Trophoblast cell (in vitro differentiated cells and primary cell): Measurements from ENCODE around the gene B3GALNT2.
"Not testable (repeated sequence)": the region's sequence is repeated elsewhere in the genome, so short reads cannot be mapped to it uniquely, and the experiment has no call there.

ENCODE experiments used
- DNase-seq, 2 donors: peaks; one replicate each; pipeline ENCODE4 v3.0.0-alpha.2; 2016
- H2AFZ ChIP-seq: 2 replicates; pipeline ENCODE4 v1.6.1; 2013; ENCODE audit warnings: low read length, moderate library complexity, mild to moderate bottlenecking; ENCODE audit not compliant: insufficient read depth, poor library complexity
- H2AK5ac ChIP-seq: 2 replicates; pipeline ENCODE4 v1.6.1; 2013; ENCODE audit warnings: mild to moderate bottlenecking, low read length
- H2BK120ac ChIP-seq: 2 replicates; pipeline ENCODE4 v1.6.1; 2013; ENCODE audit warnings: low read length, mild to moderate bottlenecking, moderate library complexity; ENCODE audit not compliant: insufficient read depth, poor library complexity
- H2BK12ac ChIP-seq: 2 replicates; pipeline ENCODE4 v1.6.1; 2013; ENCODE audit warnings: mild to moderate bottlenecking, low read length, moderate library complexity
- H2BK5ac ChIP-seq: 2 replicates; pipeline ENCODE4 v1.6.1; 2013; ENCODE audit warnings: low read length, low read depth, moderate library complexity, mild to moderate bottlenecking; ENCODE audit not compliant: poor library complexity
- H3K14ac ChIP-seq: 2 replicates; pipeline ENCODE4 v1.6.1; 2013; ENCODE audit warnings: mild to moderate bottlenecking, low read length
- H3K18ac ChIP-seq: 2 replicates; pipeline ENCODE4 v1.6.1; 2013; ENCODE audit warnings: mild to moderate bottlenecking, low read length
- H3K23ac ChIP-seq: 2 replicates; pipeline ENCODE4 v1.6.1; 2013; ENCODE audit warnings: low read length
- H3K27ac ChIP-seq: 2 replicates; pipeline ENCODE4 v1.5.1; 2013; ENCODE audit warnings: low read depth, mild to moderate bottlenecking, inconsistent platforms, low read length, moderate library complexity
- H3K27me3 ChIP-seq: 2 replicates; pipeline ENCODE4 v1.6.1; 2013; ENCODE audit warnings: inconsistent platforms, mild to moderate bottlenecking, low read length, moderate library complexity; ENCODE audit not compliant: insufficient read depth
- H3K36me3 ChIP-seq, 2 experiments: 1 replicate in 1 of 2; 2 replicates in 1 of 2; pipeline ENCODE4 v1.6.1; 2013; ENCODE audit warnings: low read length in 2 of 2, mild to moderate bottlenecking in 2 of 2, moderate library complexity in 1 of 2; ENCODE audit not compliant: insufficient read depth in 2 of 2, control insufficient read depth in 1 of 2
- H3K4ac ChIP-seq: 2 replicates; pipeline ENCODE4 v1.6.1; 2013; ENCODE audit warnings: low read depth, mild to moderate bottlenecking, low read length, moderate library complexity
- H3K4me1 ChIP-seq, 2 experiments: 1 replicate in 1 of 2; 2 replicates in 1 of 2; pipeline ENCODE4 v1.6.1; 2013; ENCODE audit warnings: low read length in 2 of 2, mild to moderate bottlenecking in 2 of 2, moderate library complexity in 1 of 2; ENCODE audit not compliant: insufficient read depth in 2 of 2, control insufficient read depth in 1 of 2
- H3K4me2 ChIP-seq: 2 replicates; pipeline ENCODE4 v1.6.1; 2013; ENCODE audit warnings: inconsistent platforms, mild to moderate bottlenecking, low read length, moderate library complexity
- H3K4me3 ChIP-seq: 2 replicates; pipeline ENCODE4 v1.5.1; 2013; ENCODE audit warnings: mild to moderate bottlenecking, low read depth, low read length, inconsistent platforms
- H3K79me1 ChIP-seq: one replicate; pipeline ENCODE4 v1.6.1; 2013; ENCODE audit warnings: low read length
- H3K79me2 ChIP-seq: 2 replicates; pipeline ENCODE4 v1.6.1; 2013; ENCODE audit warnings: low read length, mild to moderate bottlenecking; ENCODE audit not compliant: control insufficient read depth, insufficient read depth, poor library complexity
- H3K9ac ChIP-seq: 2 replicates; pipeline ENCODE4 v1.6.1; 2013; ENCODE audit warnings: mild to moderate bottlenecking, low read length
- H3K9me3 ChIP-seq: 2 replicates; pipeline ENCODE4 v1.6.1; 2013; ENCODE audit warnings: low read depth, mild to moderate bottlenecking, control low read depth, inconsistent platforms, low read length; ENCODE audit not compliant: insufficient read depth
- H4K12ac ChIP-seq: 2 replicates; pipeline ENCODE4 v1.6.1; 2013; ENCODE audit warnings: low read depth, mild to moderate bottlenecking, low read length, moderate library complexity
- H4K8ac ChIP-seq: 2 replicates; pipeline ENCODE4 v1.6.1; 2013; ENCODE audit warnings: low read depth, mild to moderate bottlenecking, low read length, moderate library complexity
- H4K91ac ChIP-seq: one replicate; pipeline ENCODE4 v1.6.1; 2013; ENCODE audit warnings: low read depth, mild to moderate bottlenecking, low read length, moderate library complexity
- WGBS: extraction: QIAGEN DNeasy Blood & Tissue Kit; methylation state at CpG from one replicate; pipeline ENCODE4 v1.1.7; 2013; ENCODE audit warnings: missing lambda C conversion rate; ENCODE audit not compliant: insufficient read length, insufficient coverage; ENCODE audit errors: extremely low coverage; 5-methylcytosine and 5-hydroxymethylcytosine counted together

B3GALNT2 gene

DNA sequence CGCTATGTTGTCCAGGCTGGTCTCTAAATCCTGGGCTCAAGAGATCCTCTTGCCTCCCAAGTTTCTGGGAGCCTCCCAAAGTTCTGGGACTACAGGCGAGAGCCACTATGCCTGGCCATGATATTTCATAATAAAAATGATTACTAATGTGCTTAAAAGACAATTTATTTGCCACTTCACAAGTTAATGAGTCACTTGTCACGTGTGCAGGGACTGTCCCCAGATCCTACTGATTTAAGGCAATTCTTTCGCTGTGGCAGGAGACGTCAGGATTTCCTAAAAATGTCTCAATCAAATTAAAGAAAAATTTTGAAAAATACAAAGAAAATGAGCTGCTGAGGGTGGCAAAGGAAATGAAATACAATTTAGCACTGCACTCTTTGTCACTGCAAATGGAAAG is 43.5 kb downstream of the B3GALNT2 start:
- Histone ChIP-seq H3K18ac (no peak overlapping the region), H2BK5ac (no peak overlapping the region), H3K23ac (no peak overlapping the region), H2BK12ac (no peak overlapping the region), H3K9me3 (no peaks in the 10 kb centered on the region), H3K27ac (no peak overlapping the region), H3K14ac (no peak overlapping the region), H3K4me2 (no peak overlapping the region), H3K4ac (no peak overlapping the region), H3K36me3 (peaks cover 0 to 5% of the 10 kb centered on the region in 2 experiments), H2AK5ac (no peak overlapping the region), H2AFZ (no peak overlapping the region), H4K12ac (no peak overlapping the region), H3K79me1 (no peaks in the 10 kb centered on the region), H3K79me2 (no peaks in the 10 kb centered on the region), H4K8ac (no peak overlapping the region), H3K4me1 (no peaks in the 10 kb centered on the region), H3K4me3 (no peak overlapping the region), H3K9ac (no peak overlapping the region), H4K91ac (no peak overlapping the region), H3K27me3 (no peaks in the 10 kb centered on the region), H2BK120ac (no peak overlapping the region)
- WGBS, result no CpG with 5 or more reads among the region's 5 CpGs
- peak in 1 of 2 donors; percentile 21 for DNase-seq

DNA sequence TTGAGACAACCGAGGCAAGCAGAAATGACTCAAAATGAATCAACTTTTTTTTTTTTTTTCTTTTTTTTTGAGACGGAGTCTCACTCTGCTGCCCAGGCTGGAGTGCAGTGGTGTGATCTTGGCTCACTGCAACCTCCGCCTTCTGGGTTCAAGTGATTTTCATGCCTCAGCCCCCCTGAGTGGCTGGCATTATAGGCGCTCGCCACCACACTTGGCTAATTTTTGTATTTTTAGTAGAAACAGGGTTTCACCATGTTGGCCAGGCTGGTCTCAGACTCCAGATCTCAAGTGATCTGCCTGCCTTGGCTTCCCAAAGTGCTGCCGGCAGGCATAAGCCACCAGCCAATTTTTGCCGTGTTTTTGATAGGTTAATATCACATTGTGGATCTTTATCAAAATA is 46.4 kb downstream of the B3GALNT2 start:
- H2BK12ac ChIP-seq, H3K4me1 ChIP-seq, H3K9me3 ChIP-seq, H3K14ac ChIP-seq, H3K4me2 ChIP-seq, H2AK5ac ChIP-seq, H4K8ac ChIP-seq, H2AFZ ChIP-seq, H3K18ac ChIP-seq, H2BK120ac ChIP-seq, H3K23ac ChIP-seq, DNase-seq, H2BK5ac ChIP-seq, H3K27ac ChIP-seq, H3K27me3 ChIP-seq, H3K4ac ChIP-seq, H3K4me3 ChIP-seq, H3K79me2 ChIP-seq, H3K79me1 ChIP-seq, H3K36me3 ChIP-seq, H4K91ac ChIP-seq, H4K12ac ChIP-seq, H3K9ac ChIP-seq: not testable (repeated sequence)
- no CpG with 5 or more reads among the region's 7 CpGs for WGBS

GRCh38 chr1:235455823-235456222 is 48.4 kb downstream of the B3GALNT2 start:
- Histone ChIP-seq H3K79me2 (no peaks in the 10 kb centered on the region), H3K14ac (no peak overlapping the region), H2BK12ac (no peak overlapping the region), H3K23ac (no peak overlapping the region), H3K4me1 (peaks cover 2 to 3% of the 10 kb centered on the region in 2 experiments), H2BK120ac (no peak overlapping the region), H4K12ac (no peak overlapping the region), H2AK5ac (no peak overlapping the region), H2BK5ac (no peak overlapping the region), H3K9ac (no peak overlapping the region), H4K91ac (no peak overlapping the region), H2AFZ (no peak overlapping the region), H3K79me1 (peaks cover 2% of the 10 kb centered on the region), H3K4ac (no peak overlapping the region), H3K4me3 (no peak overlapping the region), H3K27me3 (no peaks in the 10 kb centered on the region), H3K9me3 (no peaks in the 10 kb centered on the region), H3K4me2 (no peak overlapping the region), H3K18ac (no peak overlapping the region), H4K8ac (no peak overlapping the region), H3K36me3 (peaks cover 6 to 10% of the 10 kb centered on the region in 2 experiments), H3K27ac (no peak overlapping the region)
- DNase-seq, result no peak
- no CpG with 5 or more reads among the region's 4 CpGs for WGBS

DNA sequence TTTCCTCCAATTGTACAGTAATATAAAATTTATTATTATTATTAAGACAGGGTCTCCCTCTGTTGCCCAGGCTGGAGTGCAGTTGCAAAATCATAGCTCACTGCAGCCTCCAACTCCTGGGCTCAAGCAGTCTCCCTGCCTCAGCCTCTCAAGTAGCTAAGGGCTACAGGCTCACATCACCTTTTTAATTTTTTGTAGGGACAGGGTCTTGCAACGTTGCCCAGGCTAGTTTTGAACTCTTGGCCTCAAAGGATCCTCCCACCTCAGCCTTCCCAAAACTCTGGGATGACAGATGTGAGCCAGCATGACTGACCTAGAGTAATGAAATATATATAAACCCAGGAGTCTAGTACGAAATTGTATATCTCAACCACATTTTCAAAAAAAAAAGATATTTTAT is 49.2 kb downstream of the B3GALNT2 start:
- no peak overlapping the region for H3K4me2 ChIP-seq
- DNase-seq, result no peak
- no peak overlapping the region for H3K27ac ChIP-seq
- H3K27me3 ChIP-seq, result no peaks in the 10 kb centered on the region
- no peaks in the 10 kb centered on the region for H3K79me2 ChIP-seq
- no peak overlapping the region for H2AK5ac ChIP-seq
- no peak overlapping the region for H3K14ac ChIP-seq
- no peak overlapping the region for H4K8ac ChIP-seq
- no peak overlapping the region for H3K18ac ChIP-seq
- H2AFZ ChIP-seq, result no peak overlapping the region
- peaks cover 2 to 6% of the 10 kb centered on the region in 2 experiments for H3K4me1 ChIP-seq
- H3K9me3 ChIP-seq, result no peaks in the 10 kb centered on the region
- H2BK120ac ChIP-seq, result no peak overlapping the region
- no CpG with 5 or more reads among the region's 2 CpGs for WGBS
- H2BK5ac ChIP-seq, result no peak overlapping the region
- peaks cover 9 to 11% of the 10 kb centered on the region in 2 experiments for H3K36me3 ChIP-seq
- no peak overlapping the region for H4K91ac ChIP-seq
- H3K9ac ChIP-seq, result no peak overlapping the region
- H2BK12ac ChIP-seq, result no peak overlapping the region
- H3K23ac ChIP-seq, result no peak overlapping the region
- no peak overlapping the region for H3K4ac ChIP-seq
- H3K4me3 ChIP-seq, result no peak overlapping the region
- peaks cover 2% of the 10 kb centered on the region for H3K79me1 ChIP-seq
- H4K12ac ChIP-seq, result no peak overlapping the region
